GM18508 (cell line): ENCODE results near the gene ADIG.

Experiments
- ATAC-seq: cut with Tn5 transposase; IDR thresholded peaks from one replicate; pipeline ENCODE4 v1.9.1; 2021; ENCODE audit warnings: moderate number of reproducible peaks; ENCODE audit not compliant: insufficient read depth, unreplicated experiment

ADIG gene

DNA sequence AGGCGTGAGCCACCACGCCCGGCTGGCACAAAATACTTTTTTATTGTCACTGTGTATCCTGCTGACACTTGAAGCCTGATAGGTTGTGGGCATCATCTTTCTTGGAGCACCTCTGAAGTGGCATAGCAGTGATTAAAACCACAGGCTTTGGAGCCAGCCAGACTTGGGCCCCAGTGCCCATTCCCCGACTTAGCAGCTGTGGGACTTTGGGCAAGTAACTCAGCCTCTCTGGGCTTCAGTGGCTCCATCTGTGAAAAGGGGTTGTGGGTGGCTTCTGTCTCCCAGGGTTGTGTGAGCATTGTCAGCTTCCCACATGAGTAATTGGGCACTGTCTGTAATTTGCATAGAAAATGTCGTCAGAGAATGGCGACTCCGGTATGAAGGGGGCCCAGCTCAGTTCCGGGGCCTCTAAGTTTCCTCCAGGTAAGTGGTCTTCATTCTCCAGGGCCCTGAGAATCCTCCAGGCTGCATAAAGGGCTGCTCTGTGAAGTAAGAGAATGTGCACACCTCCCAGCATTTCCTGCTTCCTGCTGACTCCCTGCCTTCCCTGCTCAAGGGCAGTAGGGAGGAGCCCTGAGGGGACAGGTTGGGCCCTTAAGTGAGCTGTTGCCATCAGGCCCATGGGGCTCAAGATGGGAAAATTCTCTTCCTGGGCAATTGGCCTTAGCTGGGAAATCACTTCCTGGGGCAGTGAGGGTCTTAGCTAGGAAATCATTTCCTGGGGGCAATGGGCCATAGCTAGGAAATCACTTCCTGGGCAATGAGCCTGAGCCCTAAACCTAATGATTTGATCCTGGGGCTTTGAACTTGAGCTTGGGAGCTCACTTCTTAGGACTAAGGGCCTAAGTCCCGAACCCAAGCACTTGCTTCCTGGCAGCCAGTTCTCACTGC, 47.8 kb downstream of the ADIG start:
- ATAC-seq: no peak

DNA sequence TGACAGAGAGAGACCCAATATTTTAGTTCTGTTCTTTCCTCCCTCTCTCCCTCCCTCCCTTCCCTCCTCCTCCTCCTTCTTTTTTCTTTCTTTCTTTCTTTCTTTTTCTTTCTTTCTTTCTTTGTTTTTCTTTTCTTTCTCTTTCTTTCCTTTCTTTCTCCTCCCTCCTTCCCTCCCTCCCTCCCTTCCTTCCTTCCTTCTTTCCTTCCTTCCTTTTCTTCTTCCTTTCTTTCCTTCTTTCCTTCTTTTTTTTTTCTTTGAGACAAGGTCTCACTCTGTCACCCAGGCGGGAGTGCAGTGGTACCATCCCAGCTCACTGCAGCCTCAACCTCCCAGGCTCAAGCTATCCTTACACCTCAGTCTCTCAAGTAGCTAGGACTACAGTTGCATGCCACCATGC, 49.0 kb downstream of the ADIG start:
- ATAC-seq: no peak

DNA sequence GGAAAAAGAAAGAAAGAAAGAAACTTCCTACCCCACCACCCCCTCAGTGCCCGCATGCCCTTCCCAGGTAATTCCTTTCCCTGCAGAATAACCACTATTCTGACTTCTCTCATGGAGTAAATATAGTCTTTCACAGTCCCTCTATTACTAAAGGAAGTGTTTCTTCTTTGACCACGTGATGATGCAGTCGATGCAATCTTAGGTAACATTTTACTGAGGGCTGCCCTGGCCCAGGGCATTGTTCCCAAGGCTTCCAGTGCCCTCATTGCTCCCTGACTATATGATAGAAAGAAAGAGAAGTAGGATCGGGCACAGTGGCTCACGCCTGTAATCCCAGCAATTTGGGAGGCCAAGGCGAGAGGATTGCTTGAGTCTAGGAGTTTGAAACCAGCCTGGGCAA, 49.7 kb downstream of the ADIG start:
- no peak for ATAC-seq

DNA sequence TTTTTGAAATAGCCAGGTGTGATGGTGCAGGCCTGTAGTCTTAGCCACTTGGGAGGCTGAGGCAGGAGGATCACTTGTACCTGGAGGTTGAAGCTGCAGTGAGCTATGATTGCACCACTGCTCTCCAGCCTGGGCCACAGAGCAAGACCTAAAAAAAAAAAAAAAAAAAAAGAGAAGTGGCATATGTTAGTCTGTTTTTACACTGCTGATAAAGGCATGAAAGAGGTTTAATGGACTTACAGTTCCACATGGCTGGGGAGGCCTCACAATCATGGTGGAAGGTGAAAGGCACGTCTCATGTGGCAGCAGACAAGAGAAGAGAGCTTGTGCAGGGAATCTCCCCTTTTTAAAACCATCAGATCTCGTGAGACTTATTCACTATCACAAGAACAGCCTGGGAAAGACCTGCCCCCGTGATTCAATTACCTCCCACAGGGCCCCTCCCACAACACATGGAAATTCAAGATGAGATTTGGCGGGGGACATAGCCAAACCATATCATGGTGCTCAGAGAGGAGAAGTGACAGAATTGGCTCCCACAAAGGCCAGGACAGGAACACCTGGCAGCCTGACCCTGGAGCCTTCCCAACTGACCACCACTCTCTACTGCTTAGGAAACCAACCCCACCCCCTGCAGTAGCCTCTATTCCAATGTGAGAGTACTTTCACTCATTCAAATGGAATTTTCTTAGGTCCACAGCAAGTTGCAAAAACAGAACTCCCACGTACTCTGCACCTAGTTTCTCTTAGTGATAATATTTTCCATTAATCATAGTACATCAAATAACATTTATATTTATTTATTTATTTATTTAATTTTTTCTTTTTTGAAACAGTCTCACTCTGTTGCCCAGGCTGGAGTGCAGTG, 50.4 kb downstream of the ADIG start:
- ATAC-seq: no peak

DNA sequence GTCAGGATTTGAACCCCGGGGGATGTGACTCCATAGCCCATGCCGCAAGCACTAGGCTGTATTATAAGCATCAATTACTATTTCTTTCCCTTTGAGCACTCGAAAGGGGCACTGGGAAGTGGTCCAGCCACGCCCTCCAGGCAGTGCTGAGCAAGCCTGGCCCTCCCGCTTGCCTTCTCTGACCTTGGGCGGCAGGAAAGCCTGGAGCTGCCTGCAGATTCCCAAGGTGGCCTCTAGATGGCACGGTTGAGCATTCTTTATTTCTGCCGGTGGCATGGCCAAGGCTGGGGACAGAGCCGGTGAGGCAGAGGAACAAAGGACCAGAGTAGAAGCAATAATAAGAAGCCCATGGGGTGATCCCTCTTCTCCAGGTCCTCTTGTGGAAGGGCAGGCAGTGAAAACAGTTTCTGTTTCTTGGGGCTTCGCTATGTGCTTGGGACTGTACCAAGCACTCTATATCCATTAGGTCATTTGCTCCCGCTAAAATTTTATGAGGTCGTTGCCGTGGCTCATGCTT, 52.6 kb downstream of the ADIG start:
- ATAC-seq: no peak

DNA sequence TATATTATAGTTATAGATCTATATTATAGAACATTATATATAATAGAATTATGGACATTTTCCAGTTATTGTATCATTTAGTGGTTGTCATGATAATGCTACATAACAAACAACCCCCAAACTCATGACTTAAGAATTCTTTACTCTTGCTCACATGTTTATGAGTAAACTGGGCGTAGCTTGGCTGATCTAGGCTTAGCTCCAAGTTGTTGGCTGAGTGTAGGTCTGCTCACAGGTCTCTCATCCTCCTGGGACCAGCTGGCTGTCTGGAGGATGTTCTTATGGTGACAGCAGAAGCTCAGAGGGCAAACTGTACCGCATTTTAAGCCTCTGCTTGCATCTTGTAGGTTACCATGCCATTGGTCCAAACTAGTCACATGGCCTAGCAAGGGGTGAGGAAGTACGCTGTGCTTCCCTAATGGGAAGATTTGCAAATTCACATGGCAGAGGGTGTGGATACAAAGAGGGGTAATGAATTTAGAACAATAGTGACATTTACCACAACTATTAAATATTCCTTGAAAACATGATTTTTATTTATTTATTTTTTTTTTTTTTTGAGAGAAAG, 54.8 kb downstream of the ADIG start:
- no peak for ATAC-seq
